Lower leg skin (tissue), 4 donors: ENCODE results near the gene PRSS23. TPM values are rescaled to one million over a fixed set of nuclear protein-coding genes. Genes with fewer than 3 reads are reported as not detected.
"Not testable (repeated sequence)": the region's sequence is repeated elsewhere in the genome, so short reads cannot be mapped to it uniquely, and the experiment has no call there.

ENCODE experiments used
- DNase-seq, 2 donors: peaks; one replicate each; pipeline ENCODE4 v3.0.0-alpha.2; 2019; ENCODE audit warnings: low spot score in 2 of 2
- H3K4me3 ChIP-seq: fragments of 200-600 bp; sonication (generic); 2 replicates; pipeline ENCODE4 v1.5.1; 2017; ENCODE audit warnings: mild to moderate bottlenecking, low read depth; ENCODE audit not compliant: poor library complexity, severe bottlenecking
- CTCF ChIP-seq, 3 donors: fragments of 450-650 bp; IDR thresholded peaks; one replicate each; pipeline ENCODE4 v1.5.1; 2016; ENCODE audit warnings: antibody characterized with exemption in 3 of 3, mild to moderate bottlenecking in 3 of 3, moderate library complexity in 2 of 3
- POLR2A ChIP-seq, 2 donors: fragments of 450-650 bp; IDR thresholded peaks; one replicate each; pipeline ENCODE4 v1.6.1; 2016 to 2017; ENCODE audit warnings: antibody characterized with exemption in 2 of 2, mild to moderate bottlenecking in 1 of 2, moderate library complexity in 1 of 2
- WGBS, 2 donors: methylation state at CpG; one replicate each; pipeline ENCODE4 v1.1.5; 2018; 5-methylcytosine and 5-hydroxymethylcytosine counted together
- intact Hi-C: fragments of 100-400 bp; cut with DNase I; formaldehyde crosslinking; loops from one replicate; pipeline ENCODE4 v1.15.0; 2023; ENCODE audit warnings: low total_unique reads
- total RNA-seq, 4 donors: library from RNA; depleted of rRNA; stranded (reverse); fragments of >200 nt; gene quantifications; one replicate each; pipeline ENCODE4 v1.1.0, GENCODE V29; 2016

Gene PRSS23
- total RNA-seq, 4 donors from 2014 or later, result 7.5 to 32.1 (median 13.7) TPM

DNA sequence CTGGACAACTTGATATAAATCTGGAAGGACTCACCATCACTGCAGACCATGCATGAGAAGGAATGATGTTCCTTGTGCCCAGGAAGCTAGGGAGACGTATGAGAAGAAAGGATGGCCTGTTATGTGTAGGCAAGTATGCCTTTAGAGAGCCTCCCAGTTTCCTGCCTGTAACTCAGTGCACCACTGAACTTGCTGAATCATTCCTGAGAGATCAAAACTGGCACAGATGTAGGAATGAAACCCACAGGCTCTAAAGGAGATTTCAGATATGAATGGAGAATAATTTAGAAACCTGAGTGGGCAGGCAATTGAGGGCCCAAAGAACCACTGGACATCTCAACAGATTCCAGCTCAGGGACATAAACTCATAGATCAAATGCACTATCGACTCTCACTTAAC, 38.4 kb upstream of the PRSS23 start:
- no peak for TF ChIP-seq POLR2A (IDR thresholded peaks at IDR 0.05)
- no peak overlapping the region for H3K4me3 ChIP-seq
- 74 to 82% methylated on average over 2 of the region's 2 CpGs for WGBS, 2 donors
- intact Hi-C loops, result no loop called here
- DNase-seq, result no peak

DNA sequence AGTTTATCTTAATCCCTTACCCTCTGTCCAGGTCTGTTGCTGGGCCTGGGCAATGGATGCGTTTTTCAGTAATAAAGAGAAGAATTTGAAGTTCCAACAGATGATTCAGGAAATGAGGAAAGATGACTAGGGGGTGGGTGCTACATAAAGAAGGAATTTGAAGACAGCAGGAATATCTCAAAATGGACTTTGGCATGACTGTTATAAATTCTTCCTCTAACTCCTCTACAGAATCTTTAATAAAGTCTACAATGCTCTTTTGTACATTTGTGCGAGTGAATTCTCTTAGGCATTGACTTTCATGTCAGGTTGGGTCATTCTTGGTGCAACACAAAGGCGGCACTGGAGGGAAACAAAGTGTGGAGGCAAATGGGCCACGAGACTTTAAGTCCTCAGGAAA, 35.1 kb upstream of the PRSS23 start:
- intact Hi-C loops, result no loop called here
- no peak overlapping the region for H3K4me3 ChIP-seq
- WGBS, 2 donors, result 88 to 93% methylated on average over 4 of the region's 4 CpGs
- no peak for DNase-seq
- TF ChIP-seq CTCF (IDR thresholded peaks at IDR 0.05) (no peak), POLR2A (IDR thresholded peaks at IDR 0.05) (no peak)

GRCh38 chr11:86765878-86766277, 34.5 kb upstream of the PRSS23 start:
- TF ChIP-seq CTCF (IDR thresholded peaks at IDR 0.05) (no peak), POLR2A (IDR thresholded peaks at IDR 0.05) (no peak)
- 71 to 94% methylated on average over 2 of the region's 2 CpGs for WGBS, 2 donors
- DNase-seq, result no peak
- intact Hi-C loops, result no loop called here
- no peak overlapping the region for H3K4me3 ChIP-seq

GRCh38 chr11:86769219-86769618, 31.1 kb upstream of the PRSS23 start:
- no peak for DNase-seq
- WGBS, 2 donors, result 70 to 77% methylated on average over 2 of the region's 2 CpGs
- no peak overlapping the region for H3K4me3 ChIP-seq
- no peak for TF ChIP-seq POLR2A (IDR thresholded peaks at IDR 0.05)
- no peak for TF ChIP-seq CTCF (IDR thresholded peaks at IDR 0.05)
- intact Hi-C loops, result no loop called here

DNA sequence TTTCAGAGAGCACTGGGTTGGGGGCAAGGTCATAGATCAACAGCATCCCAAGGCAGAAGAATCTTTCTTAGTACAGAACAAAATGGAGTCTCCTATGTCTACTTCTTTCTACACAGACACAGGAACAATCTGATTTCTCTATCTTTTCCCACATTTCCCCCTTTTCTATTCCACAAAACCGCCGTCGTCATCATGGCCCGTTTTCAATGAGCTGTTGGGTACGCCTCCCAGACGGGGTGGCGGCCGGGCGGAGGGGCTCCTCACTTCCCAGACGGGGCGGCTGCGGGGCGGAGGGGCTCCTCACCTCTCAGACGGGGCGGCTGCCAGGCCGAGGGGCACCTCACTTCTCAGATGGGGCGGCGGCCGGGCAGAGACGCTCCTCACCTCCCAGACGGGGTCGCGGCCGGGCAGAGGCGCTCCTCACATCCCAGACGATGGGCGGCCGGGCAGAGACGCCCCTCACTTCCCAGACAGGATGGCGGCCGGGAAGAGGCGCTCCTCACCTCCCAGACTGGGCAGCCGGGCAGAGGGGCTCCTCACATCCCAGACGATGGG, 29.8 kb upstream of the PRSS23 start:
- H3K4me3 ChIP-seq, intact Hi-C loops, DNase-seq: not testable (repeated sequence)
- 91 to 96% methylated on average over 24 to 29 of the region's 34 CpGs for WGBS, 2 donors

- 50 to 73% methylated on average over 2 of the region's 2 CpGs for WGBS, 2 donors
- DNase-seq, result no peak
- TF ChIP-seq POLR2A (IDR thresholded peaks at IDR 0.05) (no peak), CTCF (IDR thresholded peaks at IDR 0.05) (no peak)
- intact Hi-C loops, result no loop called here
- no peak overlapping the region for H3K4me3 ChIP-seq
Measured at GRCh38 chr11:86772999-86773398, 27.3 kb upstream of the PRSS23 start.

DNA sequence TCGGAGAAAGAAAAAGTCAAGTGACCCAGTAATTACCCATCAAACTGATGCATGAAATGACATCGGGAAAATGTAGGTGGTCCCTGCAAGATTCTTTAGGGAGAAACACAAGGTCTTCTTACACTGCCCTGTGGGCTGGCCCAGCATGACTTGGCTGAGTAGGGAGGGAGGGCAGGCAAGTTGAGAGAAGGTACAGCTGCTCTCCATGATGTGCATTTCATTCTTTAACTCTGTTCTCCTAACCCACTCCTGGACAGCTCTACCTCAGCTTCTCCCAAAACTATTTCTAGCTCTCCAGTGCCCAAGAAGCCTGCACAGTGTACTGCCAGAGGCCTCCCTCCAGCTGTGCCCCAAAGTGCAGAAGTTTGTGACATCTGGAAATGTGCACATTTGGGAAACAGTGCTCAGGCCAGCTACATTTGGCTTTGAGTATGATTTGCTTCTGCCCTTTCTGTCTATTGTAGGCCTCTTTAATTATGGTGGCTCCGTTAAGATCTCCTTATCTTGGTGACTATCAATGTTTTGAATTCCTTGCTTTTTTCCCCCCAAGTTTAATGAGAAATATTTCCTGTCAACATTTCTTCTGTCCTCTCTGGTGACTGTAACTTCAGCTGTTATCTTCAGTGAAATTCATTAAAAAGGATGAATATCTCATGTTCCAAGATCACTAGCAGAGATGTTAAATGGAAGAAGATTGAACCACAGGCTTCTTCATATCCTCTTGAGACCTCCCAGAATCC, 26.7 kb upstream of the PRSS23 start:
- 78 to 79% methylated on average over 3 of the region's 3 CpGs for WGBS, 2 donors
- intact Hi-C loops, result no loop called here
- no peak for DNase-seq
- H3K4me3 ChIP-seq, result no peak overlapping the region
- TF ChIP-seq POLR2A (IDR thresholded peaks at IDR 0.05), result no peak
- TF ChIP-seq CTCF (IDR thresholded peaks at IDR 0.05), result no peak
